Stimulated activated CD4-positive, alpha-beta T cell treated with anti-CD3 and anti-CD28 coated beads, Interleukin-15, amount 100 ng/mL, for 48 hours (primary cell): ENCODE measurements around the gene PRRT4.

Experiments
- DNase-seq, 2 donors: peaks; one replicate each; pipeline ENCODE4 v3.0.0-alpha.2; 2020; ENCODE audit warnings: low read depth in 2 of 2

Gene PRRT4

DNA sequence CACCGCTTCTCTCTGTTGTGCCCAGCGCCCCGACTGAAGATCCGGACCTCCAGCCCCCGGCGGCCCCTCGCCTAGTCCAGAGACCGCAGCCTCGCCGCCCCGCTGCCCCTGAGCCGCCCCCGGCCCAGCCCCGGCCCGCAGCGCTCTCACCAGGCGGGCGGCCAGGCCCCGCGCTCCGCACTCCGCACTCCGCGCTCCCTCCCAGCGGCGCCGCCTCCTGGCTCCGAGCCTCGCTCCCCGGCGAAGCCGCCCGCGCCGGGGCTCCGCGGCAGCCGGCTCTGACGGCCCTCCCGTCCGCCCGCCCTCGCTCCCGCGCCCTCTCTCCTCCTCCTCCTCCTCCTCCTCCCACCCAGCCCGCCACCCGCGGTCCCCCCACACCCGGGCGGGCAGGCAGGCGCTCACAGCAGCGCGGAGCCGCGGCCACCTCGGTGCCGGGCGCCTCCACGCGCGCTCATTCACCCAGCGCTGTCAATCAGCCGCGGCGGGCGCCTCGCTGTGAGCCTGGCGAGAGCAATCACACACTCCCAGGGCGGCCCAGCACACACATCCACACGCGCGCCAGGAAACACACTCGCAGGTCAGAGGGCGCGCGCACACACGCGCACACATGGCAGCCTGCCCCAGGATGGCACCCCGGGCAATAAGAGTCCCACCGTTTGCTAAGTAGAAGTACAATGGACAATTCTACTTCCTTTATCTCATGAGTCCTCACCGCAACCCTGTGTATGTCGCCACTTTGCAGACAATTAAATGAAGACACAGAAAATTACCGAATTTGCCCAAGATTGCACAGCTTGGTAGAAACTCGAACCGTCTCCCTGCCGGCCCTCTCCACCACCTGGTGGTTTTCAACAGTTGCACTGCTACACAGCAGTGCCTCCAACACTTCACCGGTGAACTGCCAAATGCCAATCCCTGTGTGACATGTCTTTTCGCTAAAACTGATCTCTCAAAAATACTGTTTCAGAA lies at the start of gene PRRT4:
TSS of gene PRRT4 (minus strand) at position 280 of the 969 bp plus-strand sequence.
- DNase-seq: no peak

- no peak for DNase-seq
Measured at GRCh38 chr7:128410451-128410753, 48.9 kb upstream of the PRRT4 start.

DNA sequence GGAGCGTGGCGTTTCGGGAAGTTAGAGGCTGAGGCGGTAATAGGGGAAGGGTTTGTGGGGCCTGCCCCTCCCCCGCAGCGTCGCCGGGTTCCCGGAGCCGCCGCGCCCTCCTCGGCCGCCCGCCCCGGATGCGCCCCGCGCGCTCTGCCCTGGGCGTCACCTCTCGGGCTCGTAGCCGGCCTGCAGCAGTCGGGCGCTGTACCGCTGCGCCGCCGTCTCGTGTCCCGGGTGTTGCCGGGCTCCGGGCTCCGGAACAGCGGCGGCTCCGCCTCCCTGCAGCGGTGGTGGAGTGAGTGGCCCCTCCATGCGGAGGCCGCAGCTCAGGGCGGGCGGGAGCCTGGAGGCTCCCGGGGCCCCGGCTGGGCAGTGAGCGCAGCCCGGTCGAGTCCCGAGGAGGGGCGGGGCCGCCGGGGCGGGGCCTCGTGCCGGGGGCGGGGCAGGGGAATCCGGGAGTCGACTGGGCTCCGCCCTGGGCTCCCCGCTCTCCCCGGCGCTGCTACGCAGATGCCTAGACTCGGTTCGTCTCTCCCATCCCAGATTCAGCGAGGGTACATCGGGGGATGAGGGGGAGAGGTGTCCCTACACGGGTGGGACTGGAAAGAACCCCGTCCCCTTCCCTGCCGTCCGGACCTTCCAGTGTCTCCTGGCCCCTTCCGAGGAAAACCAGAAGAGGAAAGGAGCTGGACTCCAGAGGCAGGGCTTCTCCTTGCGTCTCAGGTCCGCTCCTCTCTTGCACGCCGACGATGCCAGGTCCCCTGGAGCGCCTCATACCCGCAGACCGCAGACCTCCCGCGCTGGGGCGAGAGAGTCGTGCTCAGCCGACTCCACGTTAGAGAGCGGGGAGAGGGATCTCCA lies 48.3 kb upstream of the PRRT4 start, which contains the start of gene IMPDH1:
TSS of gene IMPDH1 (minus strand) at position 387 of the 855 bp plus-strand sequence. CDS start at position 306, 81 bp downstream.
- peak; percentile 60 to 87 for DNase-seq

- no peak for DNase-seq
Measured at GRCh38 chr7:128408709-128409595, 47.5 kb upstream of the PRRT4 start.

- DNase-seq: no peak
Measured at GRCh38 chr7:128407751-128408708, 46.5 kb upstream of the PRRT4 start.

DNA sequence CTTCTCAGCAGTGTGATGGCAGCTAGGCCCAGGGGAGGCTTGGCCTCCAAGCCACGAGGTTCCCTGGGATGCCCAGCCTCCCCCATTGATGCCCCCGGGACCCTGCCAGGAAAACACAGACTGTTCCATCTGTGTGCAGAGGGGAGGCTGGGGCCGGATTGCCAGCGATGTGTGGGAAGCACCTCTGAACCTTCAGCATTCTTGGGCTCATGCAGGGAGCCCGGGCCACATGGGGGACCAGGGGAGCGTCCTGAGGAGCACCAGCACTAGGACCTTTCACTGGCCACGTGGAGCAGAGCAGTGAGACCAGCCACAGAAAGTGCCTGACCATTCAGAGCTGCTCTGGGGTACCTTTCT lies 45.7 kb upstream of the PRRT4 start:
- no peak for DNase-seq

DNA sequence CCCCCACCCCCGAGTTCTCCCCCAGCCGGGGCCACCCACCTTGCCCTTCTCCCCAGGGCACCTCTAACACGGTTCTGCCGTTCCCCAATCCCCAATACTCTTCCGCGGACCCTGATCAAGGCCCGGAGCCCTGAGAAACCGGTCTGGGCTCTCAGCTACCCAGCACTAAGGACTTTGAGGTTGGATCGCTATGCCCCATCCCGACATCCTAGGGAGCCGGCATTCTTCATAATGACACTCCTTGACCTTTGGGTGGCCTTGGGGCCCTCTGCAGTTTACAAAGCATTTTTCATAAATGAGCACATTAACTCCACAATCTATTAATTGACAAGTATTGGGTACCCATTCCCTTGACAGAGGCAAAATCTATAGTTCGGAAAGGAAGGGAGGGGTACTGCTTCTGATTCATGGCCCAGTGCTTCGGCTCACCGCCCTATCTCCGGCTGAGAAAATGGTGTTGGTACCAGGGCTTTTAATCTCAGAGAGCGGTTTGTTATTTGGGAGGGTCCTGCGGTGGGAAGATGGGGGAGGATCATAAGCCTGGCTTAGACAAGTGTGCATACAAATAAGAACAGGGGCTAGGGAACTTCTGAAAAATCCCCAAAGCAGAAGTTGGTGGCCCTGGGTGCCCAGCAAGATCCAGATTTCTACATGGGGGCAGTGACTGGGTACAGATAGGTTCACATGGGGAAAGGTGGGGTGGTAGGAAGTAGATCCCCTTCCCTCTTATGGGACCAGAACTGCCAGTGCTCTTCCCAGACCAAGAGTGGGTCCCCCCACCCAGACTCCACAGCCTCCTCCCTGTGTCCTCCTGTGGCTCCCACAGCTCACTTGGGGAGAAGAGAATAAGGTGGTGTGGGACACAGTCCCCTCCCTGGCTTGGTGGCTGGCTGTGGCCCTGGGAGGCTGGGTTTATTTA lies 45.1 kb upstream of the PRRT4 start:
- no peak for DNase-seq

DNA sequence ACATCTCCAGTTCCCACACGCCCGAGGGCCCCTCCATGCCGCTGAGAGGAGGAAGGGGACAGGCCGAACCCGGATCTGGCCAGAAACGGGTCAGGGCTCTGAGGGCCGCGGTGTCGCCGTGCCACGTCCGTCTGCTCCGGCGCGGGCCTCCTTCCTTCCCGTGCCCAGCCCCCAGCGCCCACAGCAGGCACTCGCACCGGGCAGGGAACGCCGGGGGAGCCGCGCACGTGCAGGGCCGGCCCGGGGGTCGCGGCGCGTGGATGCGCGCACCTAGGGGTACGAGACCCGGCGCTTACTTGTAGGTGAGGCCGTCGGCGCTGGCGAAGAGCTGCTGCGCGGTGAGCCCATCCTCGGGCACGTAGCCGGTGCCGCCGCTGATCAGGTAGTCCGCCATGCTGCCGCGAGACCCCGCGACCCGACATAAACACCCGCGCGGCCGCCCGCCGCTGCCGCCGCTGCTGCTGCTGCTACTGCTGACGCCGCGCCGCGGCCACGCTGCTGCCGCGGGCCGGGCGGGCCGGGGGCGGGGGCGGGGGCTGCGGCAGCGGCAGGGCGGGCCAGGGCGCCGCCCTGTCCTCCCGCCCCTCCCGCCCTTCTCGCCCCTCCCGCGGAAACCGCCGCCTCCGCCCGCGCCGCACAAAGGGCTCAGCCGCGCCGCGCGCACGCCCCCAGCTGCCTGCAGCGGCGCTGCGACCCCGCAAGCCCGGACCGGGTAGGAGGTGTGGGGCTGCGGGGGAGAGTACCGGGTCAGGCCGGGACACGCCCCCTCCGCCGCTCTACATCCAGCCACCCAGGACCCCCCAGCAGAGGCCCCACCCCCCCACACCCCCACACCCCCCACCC lies 44.2 kb upstream of the PRRT4 start:
- peak in 1 of 2 donors; percentile 37 for DNase-seq

- DNase-seq: no peak
Measured at GRCh38 chr7:128404886-128405470, 43.5 kb upstream of the PRRT4 start.

- no peak for DNase-seq
Measured at GRCh38 chr7:128404143-128404681, 42.7 kb upstream of the PRRT4 start.

- no peak for DNase-seq
Measured at GRCh38 chr7:128403676-128404075, 42.2 kb upstream of the PRRT4 start.

- DNase-seq: no peak
Measured at GRCh38 chr7:128402356-128402755, 40.9 kb upstream of the PRRT4 start.

GRCh38 chr7:128400566-128400965 lies 39.1 kb upstream of the PRRT4 start:
- DNase-seq: no peak

DNA sequence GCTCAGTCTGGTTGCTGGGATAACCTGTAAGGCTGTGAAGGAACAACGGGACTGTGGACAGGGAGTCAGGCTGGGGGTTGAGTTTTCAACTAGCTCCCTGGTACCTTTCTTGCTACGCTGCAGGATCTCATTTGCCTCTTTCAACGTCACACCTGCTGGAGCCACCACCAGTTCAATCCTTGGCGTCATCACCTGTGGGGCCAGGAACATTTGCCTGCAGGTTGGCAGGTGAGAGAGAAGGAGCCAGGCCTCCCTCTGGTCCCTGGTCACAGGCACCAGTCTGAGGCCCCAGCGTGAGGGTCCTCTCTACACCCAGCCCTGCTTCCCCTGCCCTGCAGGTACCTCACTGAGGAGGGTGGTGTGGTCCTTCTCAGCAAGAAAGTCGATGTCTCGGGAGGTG lies 38.5 kb upstream of the PRRT4 start:
- no peak for DNase-seq

DNA sequence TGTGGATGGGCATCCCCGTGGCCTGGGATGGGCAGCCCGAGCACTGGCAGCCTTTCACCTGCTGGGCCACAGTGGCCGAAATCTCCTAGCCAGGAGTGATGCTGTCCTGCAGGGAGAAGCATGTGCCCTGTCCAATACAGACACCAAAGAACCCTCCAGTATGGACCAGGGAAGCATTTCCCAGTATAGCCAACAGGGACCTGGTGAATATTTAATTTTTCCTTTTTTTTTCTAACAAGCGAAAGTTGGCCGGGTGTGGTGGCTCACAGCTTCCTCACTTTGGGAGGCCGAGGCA lies 37.3 kb upstream of the PRRT4 start:
- no peak for DNase-seq

GRCh38 chr7:128398016-128398840 lies 36.7 kb upstream of the PRRT4 start:
- peak in 1 of 2 donors; percentile 18 for DNase-seq

DNA sequence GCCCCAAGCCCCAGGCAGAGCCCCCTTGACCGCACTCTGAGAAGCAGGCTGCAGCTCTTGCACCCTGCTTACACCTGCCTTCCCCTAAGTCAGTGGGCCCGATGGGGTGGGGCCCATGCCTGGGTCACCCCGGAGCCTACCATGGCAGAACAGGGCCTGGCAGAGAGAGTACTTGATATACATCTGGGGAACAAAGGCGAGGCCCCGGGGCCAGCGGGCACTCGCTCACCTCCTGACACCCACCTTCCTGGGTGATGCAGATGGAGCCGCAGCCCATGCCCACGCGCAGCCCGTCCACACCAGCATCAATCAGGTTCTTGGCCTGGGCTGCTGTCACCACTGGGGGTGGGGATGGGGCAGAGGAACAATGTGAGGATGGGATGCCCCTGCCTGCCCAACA lies 34.9 kb upstream of the PRRT4 start:
- DNase-seq: no peak
